SU-DHL-6 (cell line): Measurements from ENCODE around the gene OR11H6.

ENCODE experiments used
- EZH2phosphoT487 ChIP-seq: fragments of 200-600 bp; sonication (generic), shearing (Covaris generic); conservative IDR thresholded peaks from 2 replicates; pipeline ENCODE4 v1.6.1; 2018; ENCODE audit warnings: mild to moderate bottlenecking, antibody characterized with exemption, low read length, moderate library complexity, mixed read lengths
- TF ChIP-seq, protein P1 (sequence below): fragments of 200-600 bp; sonication (generic); IDR thresholded peaks from one replicate; pipeline ENCODE4 v1.5.1; 2017; ENCODE audit warnings: antibody characterized with exemption, mild to moderate bottlenecking, low read length, moderate library complexity; ENCODE audit not compliant: insufficient read depth, poor library complexity, severe bottlenecking

DNA sequence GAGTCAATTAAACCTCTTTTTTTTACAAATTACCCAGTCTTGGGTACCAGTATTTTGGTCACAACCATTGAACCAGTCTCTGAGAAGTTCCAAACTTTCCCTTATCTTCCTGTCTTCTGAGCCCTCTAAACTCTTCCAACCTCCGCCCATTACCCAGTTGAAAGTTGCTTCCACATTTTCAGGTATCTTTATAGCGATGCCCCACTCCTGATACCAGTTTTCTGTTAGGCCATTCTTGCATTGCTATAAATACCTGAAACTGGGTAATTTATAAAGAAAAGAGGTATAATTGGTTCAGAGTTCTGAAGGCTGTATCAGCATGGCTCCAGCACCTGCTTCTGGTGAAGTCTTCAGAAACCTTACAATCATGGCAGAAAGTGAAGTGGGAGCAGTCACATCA, 50.6 kb downstream of the OR11H6 start:
- TF ChIP-seq, protein P1, sequence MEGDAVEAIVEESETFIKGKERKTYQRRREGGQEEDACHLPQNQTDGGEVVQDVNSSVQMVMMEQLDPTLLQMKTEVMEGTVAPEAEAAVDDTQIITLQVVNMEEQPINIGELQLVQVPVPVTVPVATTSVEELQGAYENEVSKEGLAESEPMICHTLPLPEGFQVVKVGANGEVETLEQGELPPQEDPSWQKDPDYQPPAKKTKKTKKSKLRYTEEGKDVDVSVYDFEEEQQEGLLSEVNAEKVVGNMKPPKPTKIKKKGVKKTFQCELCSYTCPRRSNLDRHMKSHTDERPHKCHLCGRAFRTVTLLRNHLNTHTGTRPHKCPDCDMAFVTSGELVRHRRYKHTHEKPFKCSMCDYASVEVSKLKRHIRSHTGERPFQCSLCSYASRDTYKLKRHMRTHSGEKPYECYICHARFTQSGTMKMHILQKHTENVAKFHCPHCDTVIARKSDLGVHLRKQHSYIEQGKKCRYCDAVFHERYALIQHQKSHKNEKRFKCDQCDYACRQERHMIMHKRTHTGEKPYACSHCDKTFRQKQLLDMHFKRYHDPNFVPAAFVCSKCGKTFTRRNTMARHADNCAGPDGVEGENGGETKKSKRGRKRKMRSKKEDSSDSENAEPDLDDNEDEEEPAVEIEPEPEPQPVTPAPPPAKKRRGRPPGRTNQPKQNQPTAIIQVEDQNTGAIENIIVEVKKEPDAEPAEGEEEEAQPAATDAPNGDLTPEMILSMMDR, result no peak
- no peak for TF ChIP-seq EZH2phosphoT487
